RPMI7951 (cell line): ENCODE results near the gene NHSL2. TPM values are rescaled to one million over a fixed set of nuclear protein-coding genes. Genes with fewer than 3 reads are reported as not detected.
A peak's percentile ranks its signal among the peaks of the same experiment; 100 is the strongest.

Experiments used
- DNase-seq: peaks from one replicate; pipeline ENCODE4 v3.0.0-alpha.2; 2012; ENCODE audit warnings: low read depth
- total RNA-seq: library from RNA; depleted of rRNA; stranded (reverse); fragments of >200 nt; shearing (Covaris generic); gene quantifications from 2 replicates; pipeline ENCODE4 v1.2.3, GENCODE V29; 2014

NHSL2 gene
- total RNA-seq, 1 experiment from 2014 or later: 0.36 TPM

- DNase-seq: no peak
Measured at GRCh38 chrX:72071213-72071612, 160.6 kb downstream of the NHSL2 start.

GRCh38 chrX:72073633-72074032, 163.0 kb downstream of the NHSL2 start:
- no peak for DNase-seq

- no peak for DNase-seq
Measured at GRCh38 chrX:72078411-72078810, 167.8 kb downstream of the NHSL2 start.

- DNase-seq: no peak
Measured at GRCh38 chrX:72079607-72080006, 169.0 kb downstream of the NHSL2 start.

GRCh38 chrX:72080150-72080549, 169.5 kb downstream of the NHSL2 start:
- DNase-seq: no peak

GRCh38 chrX:72080800-72081199, 170.2 kb downstream of the NHSL2 start:
- DNase-seq: no peak

- no peak for DNase-seq
Measured at GRCh38 chrX:72081605-72082320, 171.1 kb downstream of the NHSL2 start.

GRCh38 chrX:72083291-72083690, 172.6 kb downstream of the NHSL2 start:
- no peak for DNase-seq

GRCh38 chrX:72084114-72084513, 173.5 kb downstream of the NHSL2 start:
- DNase-seq: no peak

GRCh38 chrX:72086995-72087394, 176.3 kb downstream of the NHSL2 start:
- no peak for DNase-seq

- no peak for DNase-seq
Measured at GRCh38 chrX:72088761-72089160, 178.1 kb downstream of the NHSL2 start.

- DNase-seq: no peak
Measured at GRCh38 chrX:72089254-72089653, 178.6 kb downstream of the NHSL2 start.

GRCh38 chrX:72094894-72095293, 184.2 kb downstream of the NHSL2 start:
- peak; percentile 35 for DNase-seq

GRCh38 chrX:72095370-72095769, 184.7 kb downstream of the NHSL2 start:
- DNase-seq: no peak

GRCh38 chrX:72097098-72097497, 186.5 kb downstream of the NHSL2 start:
- DNase-seq: no peak

- DNase-seq: no peak
Measured at GRCh38 chrX:72100051-72100755, 189.6 kb downstream of the NHSL2 start.

- no peak for DNase-seq
Measured at GRCh38 chrX:72100824-72101351, 190.2 kb downstream of the NHSL2 start.

GRCh38 chrX:72101597-72102037, 191.0 kb downstream of the NHSL2 start:
- no peak for DNase-seq

GRCh38 chrX:72102126-72102525, 191.5 kb downstream of the NHSL2 start:
- DNase-seq: no peak

- DNase-seq: no peak
Measured at GRCh38 chrX:72102760-72103159, 192.1 kb downstream of the NHSL2 start.

- DNase-seq: no peak
Measured at GRCh38 chrX:72105436-72105835, 194.8 kb downstream of the NHSL2 start.

- DNase-seq: peak; percentile 86
Measured at GRCh38 chrX:72107320-72107719, 196.7 kb downstream of the NHSL2 start.
